Heart right ventricle (tissue), 16 donors: Measurements from ENCODE around the gene SLC2A4RG. TPM values are rescaled to one million over a fixed set of nuclear protein-coding genes. Genes with fewer than 3 reads are reported as not detected.

Experiments
- ATAC-seq, 8 donors: fragments of 200-7000 bp; cut with Tn5 transposase; one replicate each; pipeline ENCODE4 v1.9.1; 2020; ENCODE audit warnings: mild to moderate bottlenecking in 8 of 8, moderate library complexity in 8 of 8, moderate number of reproducible peaks in 1 of 8
- DNase-seq, 2 donors: peaks; one replicate each; pipeline ENCODE4 v3.0.0-alpha.2; 2020
- H3K27ac ChIP-seq, 10 donors: fragments of 200-600 bp; sonication (generic) in 2 of 10; one replicate each; pipeline versions ENCODE4 v1.5.0 to v1.8.0; 2020 to 2022; ENCODE audit warnings: mild to moderate bottlenecking in 3 of 10
- H3K27me3 ChIP-seq, 7 donors: fragments of 200-600 bp; one replicate each; pipeline ENCODE4 v1.8.0; 2021 to 2022; ENCODE audit warnings: mild to moderate bottlenecking in 2 of 7
- H3K36me3 ChIP-seq, 9 donors: fragments of 200-600 bp; sonication (generic) in 1 of 9; one replicate each; pipeline versions ENCODE4 v1.5.0 to v1.8.0; 2020 to 2022; ENCODE audit warnings: mild to moderate bottlenecking in 2 of 9
- H3K4me1 ChIP-seq, 9 donors: fragments of 200-600 bp; sonication (generic) in 1 of 9; one replicate each; pipeline versions ENCODE4 v1.5.0 to v1.8.0; 2020 to 2022; ENCODE audit warnings: mild to moderate bottlenecking in 4 of 9
- H3K4me3 ChIP-seq, 10 donors: fragments of 200-600 bp; sonication (generic) in 2 of 10; one replicate each; pipeline versions ENCODE4 v1.5.0 to v1.8.0; 2020 to 2022; ENCODE audit warnings: mild to moderate bottlenecking in 7 of 10, moderate library complexity in 2 of 10
- H3K9me3 ChIP-seq, 11 donors: fragments of 200-600 bp in 10 of 11; sonication (generic) in 2 of 11; one replicate each; pipeline versions ENCODE4 v1.5.0 to v1.8.0; 2013 to 2022; ENCODE audit warnings: mild to moderate bottlenecking in 2 of 11, control low read depth in 1 of 11, moderate library complexity in 1 of 11
- WGBS, 2 donors: extraction: QIAGEN DNeasy Blood & Tissue Kit; methylation state at CpG; one replicate each; pipeline ENCODE4 v1.1.7; 2013; ENCODE audit warnings: inconsistent platforms in 1 of 2; 5-methylcytosine and 5-hydroxymethylcytosine counted together
- intact Hi-C, 10 donors: fragments of 100-400 bp; cut with DNase I; formaldehyde crosslinking; loops; one replicate each; pipeline versions ENCODE4 v1.11.1 to v1.14.2; 2022
- polyA plus RNA-seq, 2 donors: library from polyadenylated mRNA; stranded (reverse); fragments of 200-250 nt; gene quantifications; one replicate each; pipeline ENCODE4 v1.2.3, GENCODE V29; 2013
- total RNA-seq, 10 donors: library from RNA; stranded (reverse); fragmentation: NEBNext Ultra II Directional in 3 of 10; extraction: Animal tissue kit (Norgen Biotek cat#: 25700) in 3 of 10; gene quantifications; one replicate each; pipeline versions ENCODE4 v1.2.1 to v1.2.4, GENCODE V29; 2021 to 2023
- TF ChIP-seq, protein P1 (sequence below), 9 donors: fragments of 200-600 bp; sonication (generic) in 2 of 9; IDR thresholded peaks; one replicate each; pipeline versions ENCODE4 v1.5.0 to v1.8.0; 2021 to 2022; ENCODE audit warnings: antibody characterized with exemption in 9 of 9, mild to moderate bottlenecking in 5 of 9, moderate library complexity in 1 of 9
- donor health status: Arrhythmogenic right ventricular cardiomyopathy.
- donor health status: ischemic (EF 13 %, LVEDD 7.1; RV severe dilation, severe dysfunction).
- donor health status: healthy with polysubstance abuse.
- donor health status: DM: no; HTN: yes; CAD: no.
- donor health status: DM: no; HTN: no; CAD: no.
- donor health status: ischemic (EF 25% LVEDD 6.9; RV normal size, moderate dysfunction).
- donor health status: ischemic (EF 25% LVEDD 5.7; RV mildly dilated, moderate dysfunction).
- donor health status: healthy.
- donor health status: DM: yes; HTN: yes; CAD: no.
- donor health status: Ischemic cardiomyopathy.
- donor health status: ischemic (EF 35%, LVEDD 5.7; RV mildly dilated, moderate dysfunction).
- donor health status: nonischemic (EF 11% LVEDD 7.7; RV severe dilation, severe dysfunction).
- donor health status: DM: yes; HTN: yes; CAD: no.
- donor health status: PGD.
- donor health status: ischemic (EF 29% LVEDD 5.4; RV normal size, mild dysfunction).
- donor health status: nonischemic (EF 23%, LVEDD 6.1; RV moderate dilation, normal function).

The SLC2A4RG gene
- total and polyA plus RNA-seq, 12 donors: 36.3 to 114 (median 76.8) TPM

DNA sequence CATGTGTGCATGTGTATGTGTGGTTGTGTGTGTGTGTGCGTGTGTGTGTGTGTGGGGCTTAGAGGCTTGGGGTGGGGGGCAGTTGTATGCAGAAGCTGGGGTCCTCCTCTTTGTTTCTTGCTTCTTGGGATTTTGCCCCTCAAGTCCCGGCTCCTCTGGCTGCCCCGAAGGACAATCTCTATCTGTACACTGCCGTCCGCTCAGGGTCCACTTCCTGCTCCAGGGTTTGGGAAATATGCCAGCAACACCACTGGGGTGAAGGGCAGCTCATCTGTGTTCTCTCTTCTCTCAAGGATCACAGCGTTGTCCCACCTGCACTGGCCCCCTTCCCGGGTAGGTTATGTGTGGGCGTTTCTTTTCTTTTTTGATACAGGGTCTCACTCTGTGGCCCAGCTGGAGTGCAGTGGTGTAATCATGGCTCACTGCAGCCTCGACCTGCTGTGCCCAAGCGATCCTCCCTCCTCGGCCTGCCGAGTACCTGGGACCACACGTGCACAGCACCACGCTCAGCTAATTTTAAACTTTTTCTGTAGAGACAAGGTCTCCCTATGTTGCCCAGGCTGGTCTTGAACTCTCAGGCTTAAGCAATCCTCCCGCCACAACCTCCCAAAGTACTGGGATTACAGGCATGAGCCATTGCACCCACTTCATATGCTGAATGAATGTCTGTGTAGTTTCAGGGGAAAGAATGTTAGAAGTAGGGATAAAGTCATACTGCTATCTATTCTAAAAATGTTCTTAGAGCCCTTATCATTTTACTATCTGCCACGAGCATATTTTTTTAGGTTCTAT is 25.7 kb downstream of the SLC2A4RG start:
- no peak overlapping the region for H3K27ac ChIP-seq
- TF ChIP-seq, protein P1, sequence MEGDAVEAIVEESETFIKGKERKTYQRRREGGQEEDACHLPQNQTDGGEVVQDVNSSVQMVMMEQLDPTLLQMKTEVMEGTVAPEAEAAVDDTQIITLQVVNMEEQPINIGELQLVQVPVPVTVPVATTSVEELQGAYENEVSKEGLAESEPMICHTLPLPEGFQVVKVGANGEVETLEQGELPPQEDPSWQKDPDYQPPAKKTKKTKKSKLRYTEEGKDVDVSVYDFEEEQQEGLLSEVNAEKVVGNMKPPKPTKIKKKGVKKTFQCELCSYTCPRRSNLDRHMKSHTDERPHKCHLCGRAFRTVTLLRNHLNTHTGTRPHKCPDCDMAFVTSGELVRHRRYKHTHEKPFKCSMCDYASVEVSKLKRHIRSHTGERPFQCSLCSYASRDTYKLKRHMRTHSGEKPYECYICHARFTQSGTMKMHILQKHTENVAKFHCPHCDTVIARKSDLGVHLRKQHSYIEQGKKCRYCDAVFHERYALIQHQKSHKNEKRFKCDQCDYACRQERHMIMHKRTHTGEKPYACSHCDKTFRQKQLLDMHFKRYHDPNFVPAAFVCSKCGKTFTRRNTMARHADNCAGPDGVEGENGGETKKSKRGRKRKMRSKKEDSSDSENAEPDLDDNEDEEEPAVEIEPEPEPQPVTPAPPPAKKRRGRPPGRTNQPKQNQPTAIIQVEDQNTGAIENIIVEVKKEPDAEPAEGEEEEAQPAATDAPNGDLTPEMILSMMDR (IDR thresholded peaks at IDR 0.05): no peak
- intact Hi-C loops: no loop called here
- peaks cover 0 to 91% (median 25%) of the 10 kb centered on the region in 9 donors for H3K36me3 ChIP-seq
- H3K4me1 ChIP-seq: peaks cover 0 to 7% (median 0%) of the 10 kb centered on the region in 9 donors
- no peak for DNase-seq
- H3K27me3 ChIP-seq: no peaks in the 10 kb centered on the region
- peak in 1 of 8 donors; percentile 43 for ATAC-seq
- 68 to 69% methylated on average over 16 of the region's 16 CpGs for WGBS, 2 donors
- no peaks in the 10 kb centered on the region for H3K9me3 ChIP-seq
- no peak overlapping the region for H3K4me3 ChIP-seq

DNA sequence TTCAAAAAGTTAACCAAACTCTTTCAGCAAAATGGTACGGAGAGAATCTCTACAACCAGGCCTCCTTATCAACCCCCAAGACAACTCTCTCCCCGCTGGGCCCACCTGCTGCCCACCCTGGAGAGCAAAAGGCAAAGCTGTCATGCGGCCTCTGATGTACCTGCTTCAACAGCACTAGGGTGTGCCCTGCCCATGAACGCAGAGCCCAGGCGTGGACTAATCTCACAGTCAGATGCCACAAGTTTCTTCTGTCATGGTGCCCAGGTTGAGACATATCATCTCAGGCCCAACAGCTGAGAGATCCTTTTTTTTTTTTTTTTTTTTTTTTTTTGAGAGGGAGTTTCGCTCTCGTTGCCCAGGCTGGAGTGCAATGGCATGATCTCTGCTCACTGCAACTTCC is 26.3 kb downstream of the SLC2A4RG start:
- Histone ChIP-seq H3K36me3 (peaks cover 0 to 92% (median 28%) of the 10 kb centered on the region in 9 donors), H3K27me3 (no peaks in the 10 kb centered on the region), H3K4me3 (no peak overlapping the region), H3K9me3 (no peaks in the 10 kb centered on the region), H3K27ac (no peak overlapping the region), H3K4me1 (peaks cover 0 to 7% (median 0%) of the 10 kb centered on the region in 9 donors)
- WGBS, 2 donors: 88 to 92% methylated on average over 7 of the region's 7 CpGs
- TF ChIP-seq, protein P1 (IDR thresholded peaks at IDR 0.05): no peak
- intact Hi-C loops: no loop called here
- ATAC-seq (no peak), DNase-seq (no peak)

DNA sequence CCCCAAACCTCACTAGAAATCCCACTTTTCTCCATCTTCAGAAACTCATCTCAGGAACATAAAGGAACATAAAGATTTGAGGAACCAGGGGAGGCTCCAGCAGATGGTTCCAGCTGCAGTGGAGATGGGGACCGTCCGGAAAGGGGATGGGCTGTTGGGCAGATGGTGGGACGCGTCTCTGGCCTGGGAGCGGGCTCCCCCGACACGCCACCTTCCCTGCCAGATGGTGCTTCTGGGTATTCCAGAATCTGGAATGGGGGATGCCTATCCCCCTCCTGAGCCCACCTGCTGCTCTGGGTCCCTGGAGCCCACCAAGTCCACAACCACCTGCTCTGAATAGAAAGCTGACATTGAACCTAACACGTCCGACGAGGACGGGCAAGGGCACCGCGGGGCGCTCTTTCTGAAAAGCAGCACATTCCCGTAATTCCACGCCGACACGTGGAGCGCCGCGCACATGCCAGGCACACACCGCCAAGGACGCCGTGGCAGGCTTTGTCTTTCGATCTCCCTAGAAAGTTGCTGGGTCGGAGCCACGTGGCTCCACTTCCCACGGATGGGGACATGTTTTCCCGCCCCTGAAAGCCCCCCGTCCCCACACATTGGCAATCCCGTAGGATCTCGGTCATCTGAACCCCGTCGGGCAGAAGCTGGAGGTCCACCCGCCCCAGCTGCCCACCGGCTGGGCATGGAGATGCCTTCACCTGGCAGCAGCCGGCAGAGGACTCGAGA is 27.3 kb downstream of the SLC2A4RG start:
- 88 to 91% methylated on average over 38 of the region's 38 CpGs for WGBS, 2 donors
- no peak overlapping the region for H3K27ac ChIP-seq
- DNase-seq: no peak
- TF ChIP-seq, protein P1 (IDR thresholded peaks at IDR 0.05): no peak
- no peak for ATAC-seq
- no peak overlapping the region for H3K4me3 ChIP-seq
- peaks cover 0 to 8% (median 0%) of the 10 kb centered on the region in 9 donors for H3K4me1 ChIP-seq
- peaks cover 0 to 95% (median 28%) of the 10 kb centered on the region in 9 donors for H3K36me3 ChIP-seq
- no peaks in the 10 kb centered on the region for H3K9me3 ChIP-seq
- no peaks in the 10 kb centered on the region for H3K27me3 ChIP-seq
- intact Hi-C loops: no loop called here

DNA sequence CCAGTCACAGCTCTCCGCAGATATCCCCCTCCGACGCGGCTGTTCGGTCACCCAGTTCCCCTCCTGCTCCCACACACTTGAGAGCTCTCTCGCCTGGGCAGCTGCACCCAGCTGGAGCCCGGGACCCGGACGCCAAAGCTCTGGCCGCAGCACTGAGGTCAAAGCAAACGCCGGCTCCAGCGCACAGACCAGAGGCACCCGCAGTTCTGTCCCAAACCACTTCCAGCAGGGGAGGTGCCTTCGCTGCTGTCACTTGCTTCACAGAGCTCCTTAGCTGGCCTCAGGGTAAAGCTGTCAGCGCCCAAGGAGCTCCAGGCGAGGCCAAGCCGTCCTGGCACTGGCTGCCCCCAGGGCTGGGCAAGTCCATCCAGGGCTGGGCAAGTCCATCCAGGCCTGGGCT is 27.9 kb downstream of the SLC2A4RG start:
- ATAC-seq: peak in 6 of 8 donors; percentile 31 to 73 (median 58)
- intact Hi-C loops: no loop called here
- TF ChIP-seq, protein P1 (IDR thresholded peaks at IDR 0.05): no peak
- Histone ChIP-seq H3K36me3 (peaks cover 0 to 89% (median 28%) of the 10 kb centered on the region in 9 donors), H3K27ac (no peak overlapping the region), H3K9me3 (no peaks in the 10 kb centered on the region), H3K4me3 (no peak overlapping the region), H3K4me1 (peaks cover 0 to 13% (median 0%) of the 10 kb centered on the region in 9 donors), H3K27me3 (no peaks in the 10 kb centered on the region)
- WGBS, 2 donors: 73 to 83% methylated on average over 18 of the region's 18 CpGs
- no peak for DNase-seq
